Stimulated activated CD8-positive, alpha-beta memory T cell treated with anti-CD3 and anti-CD28 coated beads, Interleukin-12 subunit alpha, Interleukin-12 subunit beta, amount 100 ng/mL, for 24 hours (primary cell): ENCODE measurements around the gene MYO9A.

Source experiments
- DNase-seq: peaks from one replicate; pipeline ENCODE4 v3.0.0-alpha.2; 2020; ENCODE audit errors: extremely low read depth

The MYO9A gene, protein sequence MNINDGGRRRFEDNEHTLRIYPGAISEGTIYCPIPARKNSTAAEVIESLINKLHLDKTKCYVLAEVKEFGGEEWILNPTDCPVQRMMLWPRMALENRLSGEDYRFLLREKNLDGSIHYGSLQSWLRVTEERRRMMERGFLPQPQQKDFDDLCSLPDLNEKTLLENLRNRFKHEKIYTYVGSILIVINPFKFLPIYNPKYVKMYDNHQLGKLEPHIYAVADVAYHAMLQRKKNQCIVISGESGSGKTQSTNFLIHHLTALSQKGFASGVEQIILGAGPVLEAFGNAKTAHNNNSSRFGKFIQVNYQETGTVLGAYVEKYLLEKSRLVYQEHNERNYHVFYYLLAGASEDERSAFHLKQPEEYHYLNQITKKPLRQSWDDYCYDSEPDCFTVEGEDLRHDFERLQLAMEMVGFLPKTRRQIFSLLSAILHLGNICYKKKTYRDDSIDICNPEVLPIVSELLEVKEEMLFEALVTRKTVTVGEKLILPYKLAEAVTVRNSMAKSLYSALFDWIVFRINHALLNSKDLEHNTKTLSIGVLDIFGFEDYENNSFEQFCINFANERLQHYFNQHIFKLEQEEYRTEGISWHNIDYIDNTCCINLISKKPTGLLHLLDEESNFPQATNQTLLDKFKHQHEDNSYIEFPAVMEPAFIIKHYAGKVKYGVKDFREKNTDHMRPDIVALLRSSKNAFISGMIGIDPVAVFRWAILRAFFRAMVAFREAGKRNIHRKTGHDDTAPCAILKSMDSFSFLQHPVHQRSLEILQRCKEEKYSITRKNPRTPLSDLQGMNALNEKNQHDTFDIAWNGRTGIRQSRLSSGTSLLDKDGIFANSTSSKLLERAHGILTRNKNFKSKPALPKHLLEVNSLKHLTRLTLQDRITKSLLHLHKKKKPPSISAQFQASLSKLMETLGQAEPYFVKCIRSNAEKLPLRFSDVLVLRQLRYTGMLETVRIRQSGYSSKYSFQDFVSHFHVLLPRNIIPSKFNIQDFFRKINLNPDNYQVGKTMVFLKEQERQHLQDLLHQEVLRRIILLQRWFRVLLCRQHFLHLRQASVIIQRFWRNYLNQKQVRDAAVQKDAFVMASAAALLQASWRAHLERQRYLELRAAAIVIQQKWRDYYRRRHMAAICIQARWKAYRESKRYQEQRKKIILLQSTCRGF (N-terminal part only)

DNA sequence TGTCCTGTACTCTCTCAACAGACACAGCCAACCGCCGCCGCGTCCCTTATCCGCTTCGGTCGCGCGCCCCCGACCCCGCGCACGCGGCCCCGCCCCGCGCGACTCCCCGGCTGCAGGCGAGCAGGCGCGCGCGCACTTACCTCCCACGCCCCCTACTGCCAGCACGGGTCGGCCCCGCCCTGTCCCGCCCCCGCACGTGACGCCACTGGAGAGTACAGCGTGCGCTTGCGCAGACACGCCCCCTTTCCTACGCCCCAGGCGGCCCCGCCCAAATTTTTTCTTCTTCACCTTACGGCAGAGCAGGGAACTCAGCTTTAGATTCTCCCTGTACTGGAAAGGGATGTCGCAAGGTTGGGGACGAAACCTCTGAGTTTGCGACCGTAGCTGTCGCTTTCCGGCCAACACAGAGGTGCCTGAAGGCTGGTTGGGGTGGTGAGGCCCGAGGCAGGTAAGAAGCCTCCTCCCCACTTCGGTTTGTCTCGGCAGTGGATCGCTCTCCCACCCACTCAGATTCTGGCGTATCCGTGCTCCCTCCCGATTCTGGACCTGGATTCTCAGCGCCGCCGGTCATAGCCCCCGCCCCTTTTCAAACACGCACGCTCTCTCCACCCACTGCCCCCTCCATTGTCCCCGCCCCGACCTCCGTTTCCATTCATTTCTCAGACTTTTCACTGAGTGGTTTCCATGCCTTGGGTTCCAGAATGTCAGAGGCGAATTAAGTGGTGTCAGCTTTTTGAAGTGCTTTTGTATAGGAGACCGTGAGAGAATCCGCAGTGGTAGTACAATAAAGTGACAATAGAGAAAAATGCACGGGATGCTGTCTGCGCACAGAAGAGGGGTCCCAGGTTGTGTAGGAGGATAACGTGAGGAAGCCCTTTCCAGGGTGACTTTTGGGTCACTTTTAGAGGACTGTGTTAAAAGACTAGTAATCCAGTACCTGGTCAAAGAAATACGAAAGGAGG, at the start of gene MYO9A, which contains the start of gene SENP8:
Gene MYO9A, minus strand, starts transcription at position 134 of the 962 bp plus-strand sequence. CDS start 71,587 bp downstream, outside the sequence.
Gene SENP8, plus strand, starts transcription at position 387 of the 962 bp plus-strand sequence. CDS start 21,221 bp downstream, outside the sequence.
- DNase-seq, result peak; percentile 98

- no peak for DNase-seq
Measured at GRCh38 chr15:72167445-72167844, 49.5 kb upstream of the MYO9A start.

- no peak for DNase-seq
Measured at GRCh38 chr15:72166716-72167417, 48.9 kb upstream of the MYO9A start.

DNA sequence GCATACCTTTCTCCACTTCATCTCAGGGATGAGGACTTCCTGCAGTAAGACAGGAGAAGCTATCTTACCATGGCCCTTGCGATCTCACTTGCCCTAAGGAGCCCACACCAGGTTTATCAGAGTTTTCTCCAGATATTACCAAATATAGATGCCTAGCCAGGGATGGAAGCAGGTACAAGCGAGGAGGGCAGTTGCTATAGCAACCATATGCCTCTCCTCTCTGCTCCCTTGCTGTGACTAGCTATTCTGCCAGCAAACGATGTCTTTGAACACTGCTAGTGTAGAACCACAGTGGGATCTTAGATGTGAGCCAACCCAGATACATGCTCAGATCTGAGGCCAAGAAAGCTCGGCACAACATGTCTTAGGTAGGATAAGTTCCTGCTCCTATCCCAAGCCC, 45.8 kb upstream of the MYO9A start:
- no peak for DNase-seq

GRCh38 chr15:72162569-72162968, 44.6 kb upstream of the MYO9A start:
- DNase-seq, result no peak

DNA sequence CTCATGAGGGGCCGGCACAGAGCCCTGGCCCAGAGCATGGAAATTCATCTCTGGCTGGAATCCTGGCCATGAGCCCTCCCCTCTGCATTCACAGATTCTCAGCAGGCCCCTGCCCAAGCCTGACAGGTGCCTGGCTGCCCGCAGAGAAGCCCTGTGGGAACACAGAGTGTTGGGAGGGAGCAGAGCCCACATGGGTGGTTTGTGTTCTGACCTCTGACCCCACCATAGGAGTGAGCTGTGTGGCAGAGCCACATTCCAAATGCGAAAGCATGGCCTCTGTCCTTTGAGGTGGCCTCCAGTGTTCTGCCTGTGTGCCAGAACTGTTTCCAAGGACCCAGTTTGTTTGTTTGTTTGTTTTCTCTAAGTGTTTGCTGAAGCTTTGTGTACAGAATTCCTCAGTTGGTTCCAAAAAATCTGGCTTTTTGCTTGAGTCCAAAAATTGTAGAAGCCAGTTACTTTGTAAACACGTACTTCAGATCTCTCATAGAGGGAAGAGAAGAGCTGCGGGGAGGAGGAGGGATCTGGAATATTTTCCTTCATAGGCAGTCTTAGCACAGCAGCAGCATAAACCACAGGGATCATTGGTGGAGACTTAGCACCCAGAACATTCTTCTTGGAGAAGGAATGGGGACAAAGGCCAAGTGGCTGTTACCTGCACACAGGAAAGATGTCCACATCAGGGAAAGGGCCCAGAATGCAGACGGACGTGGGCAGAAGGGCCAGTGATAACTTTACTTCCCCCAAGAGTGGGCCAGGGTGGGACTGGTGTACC, 43.6 kb upstream of the MYO9A start:
- DNase-seq, result no peak

GRCh38 chr15:72160696-72161245, 42.8 kb upstream of the MYO9A start:
- no peak for DNase-seq

GRCh38 chr15:72156928-72157327, 39.0 kb upstream of the MYO9A start:
- no peak for DNase-seq

DNA sequence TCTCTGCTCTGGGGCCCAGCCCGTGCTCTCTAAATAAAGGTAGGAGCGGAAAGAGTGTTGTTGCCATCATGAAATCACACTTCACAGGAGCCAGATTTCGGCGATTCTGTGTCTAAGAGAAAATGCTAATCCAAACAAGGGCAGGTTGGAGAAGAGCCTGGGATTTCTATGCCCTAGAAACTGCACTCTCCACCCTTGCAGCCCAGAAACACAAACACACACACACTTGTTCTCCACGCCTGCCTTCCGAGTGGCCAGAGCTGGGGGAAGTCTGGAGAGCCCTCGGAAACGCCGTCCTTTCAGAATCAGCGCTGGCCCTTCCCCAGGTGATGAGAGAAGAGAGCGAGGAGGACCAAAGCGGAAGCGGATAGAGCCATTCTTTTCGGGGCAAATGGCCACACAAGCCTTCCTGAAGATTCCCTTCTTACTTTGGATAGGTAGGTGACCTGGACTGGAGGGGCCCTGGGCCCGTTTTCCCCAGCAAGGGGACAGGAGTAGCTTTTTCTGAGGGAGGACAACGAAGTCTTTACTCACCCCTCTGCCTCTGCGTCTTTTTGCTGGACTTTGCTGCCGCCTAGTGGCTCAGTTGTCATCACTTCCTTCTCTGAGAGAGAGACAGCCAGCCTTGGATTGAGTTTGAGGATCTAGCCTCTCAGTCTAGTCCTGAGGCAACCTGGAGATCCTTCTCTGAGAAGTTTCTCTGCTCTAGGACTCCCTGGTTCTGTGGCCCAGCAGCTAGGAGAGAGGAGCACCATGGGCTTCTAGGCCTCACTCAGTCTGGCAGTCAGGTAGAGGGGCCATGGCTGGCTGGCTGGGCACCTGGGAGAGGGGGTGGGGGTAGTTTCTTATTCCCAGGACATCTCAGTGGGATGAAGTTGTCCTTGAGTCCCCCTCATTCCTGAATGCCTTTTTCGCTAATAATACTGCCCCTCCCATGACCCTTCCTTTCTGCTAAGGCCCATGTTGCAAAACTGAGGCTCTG, 38.0 kb upstream of the MYO9A start:
- peak; percentile 45 for DNase-seq

DNA sequence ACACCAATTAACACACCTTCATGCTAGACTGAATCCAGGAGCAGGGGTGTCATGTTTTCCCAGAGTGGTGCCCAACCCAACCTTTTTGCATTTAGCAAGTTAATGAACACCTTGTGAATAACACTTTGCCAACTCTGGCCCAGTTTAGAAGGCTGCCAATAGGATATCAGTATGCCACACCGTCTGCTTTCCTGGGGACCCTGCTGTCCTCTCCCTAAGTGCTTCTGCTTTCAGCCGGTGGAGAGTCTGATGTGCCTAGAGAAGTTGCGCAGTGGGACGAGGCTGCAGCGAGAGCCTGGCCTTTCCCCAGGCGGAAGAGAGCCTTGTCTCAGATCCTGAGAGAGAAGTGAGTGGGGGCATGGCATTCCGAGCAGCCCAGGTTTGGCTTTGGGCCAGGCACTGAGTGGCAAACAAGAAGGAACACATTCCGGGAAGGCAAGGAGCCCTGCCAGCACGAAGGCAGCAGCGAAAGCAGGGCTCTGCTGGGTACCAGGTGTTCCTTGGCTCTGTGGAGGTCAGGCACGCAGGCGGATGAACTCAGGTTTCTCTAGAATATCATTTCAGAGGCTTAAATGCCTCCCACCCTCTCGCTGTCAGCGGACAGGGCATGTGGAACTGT, 37.2 kb upstream of the MYO9A start:
- no peak for DNase-seq

DNA sequence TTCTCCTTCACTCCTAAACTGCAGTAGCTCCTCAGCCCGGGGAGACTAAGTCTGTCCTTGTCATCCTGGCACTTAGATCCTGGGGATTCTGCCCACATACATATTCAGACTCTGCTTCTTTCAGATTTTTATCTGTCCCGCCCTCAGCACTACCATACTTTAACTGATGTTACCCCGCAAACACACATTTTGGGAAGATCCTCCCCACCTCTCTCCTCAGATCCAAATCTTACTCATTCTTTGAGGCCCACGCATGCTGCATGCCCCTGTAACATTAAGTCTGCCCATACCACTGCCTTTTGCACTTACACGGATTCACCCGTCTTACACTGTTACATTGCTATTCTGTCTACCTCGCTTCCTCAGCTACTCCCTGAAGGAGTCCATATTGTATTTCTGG, 36.4 kb upstream of the MYO9A start:
- DNase-seq, result no peak

DNA sequence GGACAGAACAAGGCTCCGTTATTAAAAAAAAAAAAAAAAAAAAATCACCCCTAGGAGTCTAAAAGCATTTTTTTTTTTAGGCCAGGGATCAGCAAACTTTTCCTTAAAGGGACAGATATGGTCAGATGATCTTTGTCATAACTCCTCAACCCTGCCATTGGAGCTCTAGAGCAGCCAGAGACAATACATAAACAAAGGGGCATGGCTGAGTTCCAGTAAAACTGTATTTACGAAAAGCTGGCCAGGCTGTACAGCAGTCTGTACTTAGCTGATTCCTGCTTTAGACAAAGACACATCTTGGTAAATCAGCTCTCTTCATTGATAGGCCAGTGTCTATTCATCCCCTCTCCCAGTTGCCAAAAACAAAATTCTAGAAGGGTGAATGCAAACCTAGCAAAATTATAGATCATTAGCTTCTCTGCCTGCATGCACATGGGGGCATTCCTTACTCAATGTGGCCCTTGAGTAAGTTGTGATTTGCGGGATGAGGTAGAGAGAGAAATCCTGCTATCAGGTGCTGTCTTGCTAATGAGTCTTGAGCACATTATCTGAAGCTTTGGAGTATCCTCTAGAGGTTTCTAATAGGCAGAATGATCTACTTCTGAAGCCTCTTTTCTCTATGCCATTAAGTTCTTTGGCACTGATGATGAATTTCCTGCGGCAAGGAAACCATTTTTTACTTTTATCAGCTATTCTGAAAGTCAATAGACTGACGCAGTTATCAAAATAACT, 35.5 kb upstream of the MYO9A start:
- no peak for DNase-seq

DNA sequence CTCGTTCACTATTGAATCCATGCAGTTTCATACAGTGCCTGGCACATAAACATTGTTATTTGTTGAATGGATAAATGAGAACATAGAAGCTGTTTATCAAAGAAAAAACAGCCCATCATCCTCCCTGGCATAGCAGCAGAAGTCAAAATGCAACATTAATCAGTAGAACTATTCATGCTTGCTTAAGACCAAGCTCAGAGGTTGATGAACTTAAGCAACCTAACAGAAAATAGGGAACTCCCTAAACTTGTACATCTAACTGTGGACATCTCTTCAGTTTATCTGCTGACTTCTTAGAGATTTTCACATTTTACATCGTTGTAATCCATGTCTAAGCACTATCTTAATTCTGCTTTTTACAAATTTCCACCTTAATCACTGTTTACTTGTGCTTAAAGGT, 29.5 kb upstream of the MYO9A start:
- no peak for DNase-seq

DNA sequence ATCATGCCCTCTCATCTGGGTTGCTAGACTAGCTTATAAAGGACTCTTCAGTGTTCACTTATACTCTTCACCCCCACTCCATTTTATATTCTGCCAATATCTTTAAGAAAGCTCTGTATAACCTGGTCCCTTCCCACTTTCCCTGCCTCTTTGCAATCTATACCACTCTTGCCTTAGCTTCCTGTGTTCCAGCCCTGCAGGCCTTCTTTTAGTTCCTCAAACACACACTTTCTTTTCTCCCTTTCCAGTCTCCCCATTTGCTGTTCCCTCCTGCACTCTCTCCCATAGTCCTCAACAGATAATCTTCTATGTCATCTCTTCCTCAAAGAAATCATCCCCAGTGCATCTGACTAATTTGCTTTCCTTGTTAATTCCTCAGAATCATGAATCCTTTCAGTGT, 29.0 kb upstream of the MYO9A start:
- DNase-seq, result no peak

DNA sequence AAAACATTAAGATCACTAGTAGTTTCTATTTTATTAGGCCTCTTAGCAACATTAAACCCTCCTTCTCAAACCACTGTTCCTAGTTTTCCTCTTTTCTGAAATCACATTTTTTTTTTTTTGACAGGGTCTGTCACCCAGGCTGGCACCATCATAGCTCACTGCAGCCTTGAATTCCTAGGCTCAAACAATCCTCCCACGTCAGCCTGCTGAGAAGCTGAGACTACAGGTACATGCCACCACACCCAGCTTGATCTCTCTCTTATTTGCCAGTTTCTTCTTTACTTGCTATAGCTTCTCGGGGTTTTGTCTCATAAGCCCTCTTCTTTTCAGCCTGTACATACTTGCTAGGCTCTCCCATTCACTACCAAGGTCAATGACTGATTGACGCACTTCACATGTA, 28.3 kb upstream of the MYO9A start:
- no peak for DNase-seq

DNA sequence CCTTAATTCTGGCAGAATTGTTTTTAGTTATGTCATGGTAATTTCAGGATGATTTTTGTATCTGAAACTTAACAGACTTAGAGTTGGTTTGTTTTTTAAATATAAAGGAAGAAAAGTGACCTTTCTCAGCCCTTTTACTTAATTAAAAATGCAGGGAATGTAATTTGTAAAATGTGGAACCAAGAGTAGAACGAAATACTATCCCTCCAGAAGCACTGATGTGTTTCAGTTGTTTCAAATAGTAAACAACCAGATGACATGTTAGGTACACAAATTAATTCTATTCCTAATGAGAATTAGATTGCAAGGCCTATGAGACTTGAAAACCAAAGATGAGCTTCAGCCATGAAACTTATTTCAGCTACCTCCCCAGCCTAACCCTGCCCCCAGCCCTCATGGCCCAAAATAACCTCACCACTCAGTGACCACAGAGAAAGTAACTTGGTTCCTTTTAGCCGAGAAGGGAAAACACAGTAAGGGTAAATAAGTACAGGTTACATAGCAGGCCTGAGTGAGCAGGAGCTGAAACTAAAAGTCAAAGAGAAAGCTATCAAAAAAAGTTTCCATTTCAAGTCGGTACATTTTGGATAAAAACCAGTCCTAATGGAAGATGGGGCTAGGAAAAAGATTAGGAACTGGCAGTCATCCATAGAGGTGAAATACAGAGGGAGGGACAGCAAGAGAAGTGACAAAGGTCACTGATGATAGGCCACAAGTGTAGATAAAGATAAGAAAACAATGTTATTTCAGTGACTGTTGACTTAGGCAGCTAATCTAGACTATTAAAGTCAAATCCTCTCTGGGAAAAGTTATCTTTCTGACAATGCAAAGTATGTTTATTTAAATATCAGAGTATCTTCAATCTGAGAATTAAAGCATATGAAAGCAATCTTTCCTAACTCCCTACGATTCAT, 23.5 kb upstream of the MYO9A start:
- DNase-seq, result no peak
